ENCODE results near the gene UBR2. TPM values are rescaled to one million over a fixed set of nuclear protein-coding genes. Genes with fewer than 3 reads are reported as not detected.
A peak's percentile ranks its signal among the peaks of the same experiment; 100 is the strongest.

The UBR2 gene
- total RNA-seq, 1 experiment from 2014 or later: 17.5 TPM

- H3K36me3 ChIP-seq (ENCODE audit: insufficient read depth, low read length, poor library complexity, severe bottlenecking): no peaks in the 10 kb centered on the region
- ChIA-PET CTCF (no interaction called here), POLR2A (ENCODE audit: low non-redundant PET) (no interaction called here)
- no peaks in the 10 kb centered on the region for H3K27me3 ChIP-seq (replicated peaks; ENCODE audit: insufficient read depth, low read depth, low read length, poor library complexity)
- peaks cover 4% of the 10 kb centered on the region for H3K9me3 ChIP-seq (ENCODE audit: low read depth, low read length, poor library complexity, severe bottlenecking)
- no peak overlapping the region for H3K4me3 ChIP-seq (ENCODE audit: low read depth, low read length, poor library complexity, severe bottlenecking)
- no peak overlapping the region for H3K27ac ChIP-seq (ENCODE audit: low read depth, low read length, poor library complexity, severe bottlenecking)
- TF ChIP-seq EZH2 (IDR thresholded peaks at IDR 0.05; ENCODE audit: borderline replicate concordance, low read depth, low read length, poor library complexity, severe bottlenecking): no peak
- TF ChIP-seq, protein P1, sequence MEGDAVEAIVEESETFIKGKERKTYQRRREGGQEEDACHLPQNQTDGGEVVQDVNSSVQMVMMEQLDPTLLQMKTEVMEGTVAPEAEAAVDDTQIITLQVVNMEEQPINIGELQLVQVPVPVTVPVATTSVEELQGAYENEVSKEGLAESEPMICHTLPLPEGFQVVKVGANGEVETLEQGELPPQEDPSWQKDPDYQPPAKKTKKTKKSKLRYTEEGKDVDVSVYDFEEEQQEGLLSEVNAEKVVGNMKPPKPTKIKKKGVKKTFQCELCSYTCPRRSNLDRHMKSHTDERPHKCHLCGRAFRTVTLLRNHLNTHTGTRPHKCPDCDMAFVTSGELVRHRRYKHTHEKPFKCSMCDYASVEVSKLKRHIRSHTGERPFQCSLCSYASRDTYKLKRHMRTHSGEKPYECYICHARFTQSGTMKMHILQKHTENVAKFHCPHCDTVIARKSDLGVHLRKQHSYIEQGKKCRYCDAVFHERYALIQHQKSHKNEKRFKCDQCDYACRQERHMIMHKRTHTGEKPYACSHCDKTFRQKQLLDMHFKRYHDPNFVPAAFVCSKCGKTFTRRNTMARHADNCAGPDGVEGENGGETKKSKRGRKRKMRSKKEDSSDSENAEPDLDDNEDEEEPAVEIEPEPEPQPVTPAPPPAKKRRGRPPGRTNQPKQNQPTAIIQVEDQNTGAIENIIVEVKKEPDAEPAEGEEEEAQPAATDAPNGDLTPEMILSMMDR (conservative IDR thresholded peaks at IDR 0.05; ENCODE audit: low read depth, low read length): no peak
- DNase-seq (ENCODE audit: low spot score): peak; percentile 25
- no TSS peak for BruUV-seq (replicated peaks)
- H3K4me1 ChIP-seq (ENCODE audit: insufficient read depth, low read length, poor library complexity, severe bottlenecking): no peaks in the 10 kb centered on the region
- intact Hi-C loops (cut with micrococcal nuclease; ENCODE audit: unreplicated experiment): no loop called here
Measured at GRCh38 chr6:42520786-42521607, 42.8 kb upstream of the UBR2 start.

DNA sequence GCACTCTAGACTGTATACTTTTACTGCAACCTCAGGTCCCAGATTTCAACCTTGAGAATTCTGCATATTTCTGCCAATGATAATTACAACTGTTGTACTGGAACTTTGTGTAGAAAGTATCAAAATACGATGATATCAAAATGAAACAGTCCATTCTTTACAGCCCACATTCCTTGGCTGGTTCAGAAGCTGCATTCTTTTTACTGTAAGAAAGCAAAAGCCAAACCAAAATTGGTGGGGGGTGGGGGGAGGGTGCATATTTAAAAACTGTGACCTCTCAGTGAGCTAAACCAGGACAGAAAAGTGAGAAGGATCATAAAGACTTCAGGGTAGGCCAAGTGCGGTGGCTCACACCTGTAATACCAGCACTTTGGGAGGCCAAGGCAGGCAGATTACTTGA, 41.8 kb upstream of the UBR2 start:
- Histone ChIP-seq H3K27me3 (replicated peaks; ENCODE audit: insufficient read depth, low read depth, low read length, poor library complexity) (no peaks in the 10 kb centered on the region), H3K4me1 (ENCODE audit: insufficient read depth, low read length, poor library complexity, severe bottlenecking) (no peaks in the 10 kb centered on the region), H3K4me3 (ENCODE audit: low read depth, low read length, poor library complexity, severe bottlenecking) (no peak overlapping the region), H3K9me3 (ENCODE audit: low read depth, low read length, poor library complexity, severe bottlenecking) (peaks cover 4% of the 10 kb centered on the region), H3K36me3 (ENCODE audit: insufficient read depth, low read length, poor library complexity, severe bottlenecking) (no peaks in the 10 kb centered on the region), H3K27ac (ENCODE audit: low read depth, low read length, poor library complexity, severe bottlenecking) (no peak overlapping the region)
- ChIA-PET POLR2A (ENCODE audit: low non-redundant PET) (no interaction called here), CTCF (interaction anchor here (0.6 kb wide), 1 partner anchor 541 kb away, joined by 5 read pairs; no protein-coding TSS in a partner anchor)
- no TSS peak for BruUV-seq (replicated peaks)
- DNase-seq (ENCODE audit: low spot score): no peak
- TF ChIP-seq EZH2 (IDR thresholded peaks at IDR 0.05; ENCODE audit: borderline replicate concordance, low read depth, low read length, poor library complexity, severe bottlenecking): no peak
- TF ChIP-seq, protein P1 (conservative IDR thresholded peaks at IDR 0.05; ENCODE audit: low read depth, low read length): no peak
- intact Hi-C loops (cut with micrococcal nuclease; ENCODE audit: unreplicated experiment): no loop called here

GRCh38 chr6:42522942-42523814, 40.7 kb upstream of the UBR2 start:
- H3K4me3 ChIP-seq (ENCODE audit: low read depth, low read length, poor library complexity, severe bottlenecking): no peak overlapping the region
- peak; percentile 12 for DNase-seq (ENCODE audit: low spot score)
- intact Hi-C loops (cut with micrococcal nuclease; ENCODE audit: unreplicated experiment): no loop called here
- peaks cover 4% of the 10 kb centered on the region for H3K9me3 ChIP-seq (ENCODE audit: low read depth, low read length, poor library complexity, severe bottlenecking)
- no peaks in the 10 kb centered on the region for H3K36me3 ChIP-seq (ENCODE audit: insufficient read depth, low read length, poor library complexity, severe bottlenecking)
- TF ChIP-seq EZH2 (IDR thresholded peaks at IDR 0.05; ENCODE audit: borderline replicate concordance, low read depth, low read length, poor library complexity, severe bottlenecking): no peak
- TF ChIP-seq, protein P1 (conservative IDR thresholded peaks at IDR 0.05; ENCODE audit: low read depth, low read length): no peak
- BruUV-seq (replicated peaks): no TSS peak
- POLR2A ChIA-PET (ENCODE audit: low non-redundant PET): no interaction called here
- H3K27ac ChIP-seq (ENCODE audit: low read depth, low read length, poor library complexity, severe bottlenecking): no peak overlapping the region
- H3K27me3 ChIP-seq (replicated peaks; ENCODE audit: insufficient read depth, low read depth, low read length, poor library complexity): no peaks in the 10 kb centered on the region
- no peaks in the 10 kb centered on the region for H3K4me1 ChIP-seq (ENCODE audit: insufficient read depth, low read length, poor library complexity, severe bottlenecking)
- CTCF ChIA-PET: interaction anchor here (1.1 kb wide), 1 partner anchor 24 kb away, joined by 4 read pairs; no protein-coding TSS in a partner anchor

Measured in A673 (cell line).